ENCODE results near the gene RALGPS1.

Gene RALGPS1

GRCh38 chr9:127122176-127123063 is 207.8 kb downstream of the RALGPS1 start, which contains the start of gene ANGPTL2:
Gene ANGPTL2 (minus strand): TSS chr9:127122635. CDS start chr9:127108731, 13,904 bp downstream.
- DNase-seq (ENCODE audit: low read depth) = peak; percentile 51

- DNase-seq (ENCODE audit: low read depth) = no peak
Measured at GRCh38 chr9:127123064-127123890, 208.7 kb downstream of the RALGPS1 start.

- no peak for DNase-seq (ENCODE audit: low read depth)
Measured at GRCh38 chr9:127124111-127124531, 209.5 kb downstream of the RALGPS1 start.

- no peak for DNase-seq (ENCODE audit: low read depth)
Measured at GRCh38 chr9:127124792-127125191, 210.2 kb downstream of the RALGPS1 start.

- no peak for DNase-seq (ENCODE audit: low read depth)
Measured at GRCh38 chr9:127126971-127127370, 212.4 kb downstream of the RALGPS1 start.

- no peak for DNase-seq (ENCODE audit: low read depth)
Measured at GRCh38 chr9:127128341-127129072, 213.9 kb downstream of the RALGPS1 start.

GRCh38 chr9:127129073-127129717 is 214.6 kb downstream of the RALGPS1 start:
- no peak for DNase-seq (ENCODE audit: low read depth)

GRCh38 chr9:127129718-127130085 is 215.1 kb downstream of the RALGPS1 start:
- DNase-seq (ENCODE audit: low read depth) = no peak

- DNase-seq (ENCODE audit: low read depth) = no peak
Measured at GRCh38 chr9:127130235-127130634, 215.7 kb downstream of the RALGPS1 start.

GRCh38 chr9:127130661-127131538 is 216.3 kb downstream of the RALGPS1 start:
- DNase-seq (ENCODE audit: low read depth) = no peak

GRCh38 chr9:127131871-127132270 is 217.3 kb downstream of the RALGPS1 start:
- no peak for DNase-seq (ENCODE audit: low read depth)

- no peak for DNase-seq (ENCODE audit: low read depth)
Measured at GRCh38 chr9:127132375-127132774, 217.8 kb downstream of the RALGPS1 start.

- no peak for DNase-seq (ENCODE audit: low read depth)
Measured at GRCh38 chr9:127132921-127133647, 218.5 kb downstream of the RALGPS1 start.

GRCh38 chr9:127133739-127134167 is 219.2 kb downstream of the RALGPS1 start:
- DNase-seq (ENCODE audit: low read depth) = no peak

- no peak for DNase-seq (ENCODE audit: low read depth)
Measured at GRCh38 chr9:127135056-127135745, 220.6 kb downstream of the RALGPS1 start.

- no peak for DNase-seq (ENCODE audit: low read depth)
Measured at GRCh38 chr9:127136081-127136879, 221.7 kb downstream of the RALGPS1 start.

GRCh38 chr9:127136880-127137639 is 222.5 kb downstream of the RALGPS1 start:
- no peak for DNase-seq (ENCODE audit: low read depth)

Data from HS-27A (cell line).